Activated T-cell treated with anti-CD3 and anti-CD28 coated beads, Interleukin-2, amount 50 U/mL, for 4 hours (primary cell): ENCODE measurements around the gene BMF. TPM values are rescaled to one million over a fixed set of nuclear protein-coding genes. Genes with fewer than 3 reads are reported as not detected.

Experiments
- ATAC-seq, 2 donors: fragments of 200-7000 bp; cut with Tn5 transposase; one replicate each; pipeline ENCODE4 v1.10.0; 2021
- DNase-seq: peaks from one replicate; pipeline ENCODE4 v3.0.0-alpha.2; 2020
- H3K27me3 Mint-ChIP-seq: one replicate; pipeline ENCODE4 v1.8.0; 2021; ENCODE audit warnings: low read depth, mixed read lengths
- H3K36me3 Mint-ChIP-seq: one replicate; pipeline ENCODE4 v1.8.0; 2022; ENCODE audit warnings: mixed read lengths; ENCODE audit not compliant: insufficient read depth
- H3K4me1 Mint-ChIP-seq: one replicate; pipeline ENCODE4 v1.8.0; 2021; ENCODE audit warnings: low read depth, mixed read lengths
- H3K4me3 Mint-ChIP-seq: one replicate; pipeline ENCODE4 v1.8.0; 2021; ENCODE audit warnings: mild to moderate bottlenecking, moderate library complexity, mixed read lengths
- H3K9me3 Mint-ChIP-seq: one replicate; pipeline ENCODE4 v1.8.0; 2021; ENCODE audit warnings: mixed read lengths
- total RNA-seq, 3 donors: library from RNA; stranded (reverse); gene quantifications; one replicate each; pipeline ENCODE4 v1.2.1, GENCODE V29; 2021

BMF gene
- total RNA-seq, 3 donors from 2014 or later, result 3.1 to 7.1 (median 6.6) TPM

DNA sequence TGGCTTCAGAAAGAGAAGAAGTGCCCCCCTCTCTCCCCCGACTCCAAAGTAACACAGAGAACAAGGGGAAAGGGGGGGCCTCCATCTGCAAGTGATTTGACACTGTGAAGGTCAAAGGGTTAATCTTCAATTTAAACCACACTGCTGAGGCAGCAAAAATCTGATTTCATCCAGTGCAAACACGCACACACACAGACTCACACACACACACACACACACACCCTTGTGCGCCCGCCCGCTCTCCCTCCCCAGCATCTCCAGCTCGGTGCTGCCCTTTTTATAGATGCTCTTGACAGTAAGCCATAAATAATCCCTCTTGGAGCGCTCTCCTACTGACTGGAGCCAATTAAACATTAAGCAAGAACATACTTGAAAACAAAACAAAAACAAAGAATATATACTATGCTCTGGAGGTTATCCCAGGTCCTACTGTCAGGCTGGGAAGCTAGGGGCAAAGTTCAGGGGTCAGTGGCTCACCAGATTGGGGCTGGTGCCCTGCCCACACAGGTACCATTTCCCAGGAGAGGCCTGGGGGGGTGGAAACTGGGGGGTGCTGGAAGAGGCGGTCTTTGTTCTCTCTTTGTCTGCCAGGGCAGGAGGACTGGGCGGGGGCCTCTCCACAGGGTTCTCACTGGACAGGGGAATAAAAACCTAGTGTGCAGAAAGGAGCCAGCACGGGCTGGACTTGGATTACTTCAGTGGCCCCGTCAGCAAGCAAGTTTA is 16.3 kb downstream of the BMF start:
- no peak for DNase-seq
- no peaks in the 10 kb centered on the region for H3K27me3 Mint-ChIP-seq
- no peaks in the 10 kb centered on the region for H3K9me3 Mint-ChIP-seq
- H3K4me1 Mint-ChIP-seq, result peaks cover 22% of the 10 kb centered on the region
- no peak for ATAC-seq
- peaks cover 3% of the 10 kb centered on the region for H3K36me3 Mint-ChIP-seq
- no peak overlapping the region for H3K4me3 Mint-ChIP-seq

DNA sequence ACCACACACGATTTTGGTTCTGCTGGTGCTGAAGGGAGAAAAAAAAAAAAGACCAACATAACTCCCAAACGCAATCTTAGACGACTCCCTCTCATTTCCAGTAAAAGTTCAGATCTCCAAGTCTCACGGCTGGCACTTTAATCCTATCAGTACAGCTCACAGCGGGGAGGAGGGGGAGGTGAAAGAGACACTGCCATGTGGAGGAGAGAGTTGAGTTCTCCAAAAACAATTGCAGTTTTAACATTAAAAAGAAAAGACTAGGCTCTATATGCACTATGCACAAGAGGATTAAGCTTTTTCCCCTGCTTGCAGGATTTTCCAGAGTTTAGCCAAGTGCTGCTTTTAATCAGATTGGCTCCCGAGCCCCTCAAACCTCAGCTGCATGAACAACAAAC is 16.8 kb downstream of the BMF start:
- Mint-ChIP-seq H3K4me3 (no peak overlapping the region), H3K4me1 (peaks cover 18% of the 10 kb centered on the region)

DNA sequence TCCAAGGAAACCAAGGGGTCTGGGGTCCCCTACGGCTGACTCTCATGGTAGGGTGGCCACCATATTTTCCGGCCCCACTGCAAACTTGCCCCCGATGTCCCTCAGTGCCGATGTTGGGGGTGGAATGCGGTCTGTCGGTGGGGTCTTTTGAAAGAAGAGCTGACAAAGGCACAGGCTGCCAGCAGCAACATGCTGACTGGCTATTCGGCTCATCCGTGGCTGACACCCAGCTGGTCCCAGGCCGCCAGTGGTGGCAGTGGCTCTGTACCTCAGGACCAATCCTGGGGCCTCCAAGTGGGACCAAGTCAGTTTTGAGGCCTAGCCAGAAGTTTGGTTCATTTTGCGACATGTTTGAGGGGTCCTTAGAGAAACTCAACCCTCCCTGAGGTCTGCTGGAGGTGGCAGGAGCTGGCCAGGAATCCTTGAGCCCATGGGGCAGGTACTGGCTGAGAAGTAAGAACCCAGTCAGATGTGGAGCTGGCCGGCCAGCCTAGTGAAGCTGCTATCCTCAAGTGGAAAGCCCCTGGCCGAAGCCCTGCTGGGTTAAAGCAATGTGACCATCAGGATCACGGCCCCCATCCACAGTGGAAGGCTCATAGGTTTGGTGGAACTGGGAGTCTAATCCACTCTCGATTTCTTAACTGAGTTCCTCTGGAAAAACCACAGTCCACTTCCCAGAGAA is 17.8 kb downstream of the BMF start:
- Mint-ChIP-seq H3K4me1 (peaks cover 9% of the 10 kb centered on the region), H3K9me3 (no peaks in the 10 kb centered on the region), H3K4me3 (no peak overlapping the region), H3K27me3 (peaks cover 4% of the 10 kb centered on the region), H3K36me3 (peaks cover 3% of the 10 kb centered on the region)
- ATAC-seq, result no peak
- no peak for DNase-seq

More for the DNA sequence above, 16.8 kb downstream of the BMF start:
- Mint-ChIP-seq H3K36me3 (peaks cover 3% of the 10 kb centered on the region), H3K27me3 (peaks cover 3% of the 10 kb centered on the region), H3K9me3 (no peaks in the 10 kb centered on the region)
- ATAC-seq (no peak), DNase-seq (no peak)

- peaks cover 16% of the 10 kb centered on the region for H3K27me3 Mint-ChIP-seq
- peaks cover 3% of the 10 kb centered on the region for H3K36me3 Mint-ChIP-seq
Observed at GRCh38 chr15:40088929-40089755, 19.5 kb downstream of the BMF start.

GRCh38 chr15:40087991-40088928 is 20.4 kb downstream of the BMF start:
- Mint-ChIP-seq H3K36me3 (peaks cover 3% of the 10 kb centered on the region), H3K4me3 (no peak overlapping the region), H3K4me1 (peaks cover 3% of the 10 kb centered on the region), H3K27me3 (peaks cover 23% of the 10 kb centered on the region), H3K9me3 (no peaks in the 10 kb centered on the region)
- DNase-seq (no peak), ATAC-seq (no peak)

More at GRCh38 chr15:40088929-40089755, 19.5 kb downstream of the BMF start:
- Mint-ChIP-seq H3K4me3 (no peak overlapping the region), H3K4me1 (peaks cover 4% of the 10 kb centered on the region), H3K9me3 (no peaks in the 10 kb centered on the region)
- ATAC-seq (no peak), DNase-seq (no peak)

DNA sequence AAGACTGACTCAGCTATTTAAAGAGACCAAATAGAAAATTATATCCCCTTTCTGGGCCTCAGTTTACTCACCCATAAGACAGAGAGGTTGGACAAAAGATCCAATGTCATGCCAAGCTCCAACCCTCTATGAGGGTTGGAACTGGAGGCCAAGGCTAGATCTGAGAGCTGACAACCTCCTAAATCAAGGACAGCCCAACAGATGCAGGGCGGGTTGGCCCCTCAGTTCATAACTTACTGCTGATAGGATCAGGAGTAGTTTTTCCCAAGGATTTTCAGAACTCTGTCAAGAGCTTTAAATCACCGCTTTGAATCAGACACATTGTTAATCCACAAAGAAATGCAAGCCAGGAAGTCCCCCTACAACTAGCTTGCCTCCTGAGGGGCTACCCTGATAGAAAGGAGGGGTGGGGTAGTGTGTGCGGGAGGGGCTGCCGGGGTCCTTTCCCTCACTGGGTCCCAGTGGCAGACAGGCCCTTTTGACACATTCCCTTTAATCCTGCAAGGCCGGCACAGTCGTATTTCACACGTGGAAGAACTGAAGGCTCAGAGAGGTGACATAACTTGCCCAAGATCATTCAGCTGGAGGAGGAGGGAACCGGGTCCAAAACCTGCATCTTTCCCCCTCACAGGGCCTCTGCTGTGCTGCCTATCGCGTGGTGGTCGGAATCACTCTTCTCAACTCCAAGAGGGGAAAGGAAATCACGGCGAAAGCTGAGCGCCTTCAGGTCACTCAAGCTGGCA is 21.4 kb downstream of the BMF start:
- ATAC-seq (no peak), DNase-seq (no peak)
- Mint-ChIP-seq H3K27me3 (peaks cover 29% of the 10 kb centered on the region), H3K4me1 (peaks cover 5% of the 10 kb centered on the region), H3K36me3 (peaks cover 3% of the 10 kb centered on the region), H3K9me3 (no peaks in the 10 kb centered on the region), H3K4me3 (no peak overlapping the region)

- no peak overlapping the region for H3K4me3 Mint-ChIP-seq
- H3K9me3 Mint-ChIP-seq, result no peaks in the 10 kb centered on the region
- H3K36me3 Mint-ChIP-seq, result peaks cover 1% of the 10 kb centered on the region
- peak in 1 of 2 donors; percentile 44 for ATAC-seq
- peaks cover 19% of the 10 kb centered on the region for H3K4me1 Mint-ChIP-seq
- DNase-seq, result no peak
- H3K27me3 Mint-ChIP-seq, result peaks cover 37% of the 10 kb centered on the region
Observed at GRCh38 chr15:40085266-40085665, 23.4 kb downstream of the BMF start.

DNA sequence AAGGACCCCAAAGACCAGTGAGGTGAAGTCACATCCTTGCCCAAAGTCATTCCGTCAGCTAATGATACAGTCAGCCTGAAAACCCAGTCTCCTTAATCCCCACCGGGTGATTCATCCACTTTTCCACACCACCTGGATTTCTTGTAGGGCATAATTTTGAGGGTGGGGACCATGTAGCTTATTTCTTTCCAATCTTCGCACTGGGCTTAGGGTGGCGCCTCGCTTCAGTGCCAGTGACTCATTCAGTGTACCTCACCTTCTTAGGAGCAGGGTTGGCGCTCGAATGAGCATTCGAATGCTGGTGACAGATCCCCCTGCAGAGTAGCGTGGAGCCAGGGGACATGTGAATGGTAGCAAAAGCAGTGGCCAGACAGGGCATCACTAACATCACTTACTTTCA is 24.0 kb downstream of the BMF start:
- peaks cover 37% of the 10 kb centered on the region for H3K27me3 Mint-ChIP-seq
- no peaks in the 10 kb centered on the region for H3K9me3 Mint-ChIP-seq
- DNase-seq (no peak), ATAC-seq (no peak)
- no peaks in the 10 kb centered on the region for H3K36me3 Mint-ChIP-seq
- H3K4me3 Mint-ChIP-seq, result no peak overlapping the region
- peaks cover 19% of the 10 kb centered on the region for H3K4me1 Mint-ChIP-seq

DNA sequence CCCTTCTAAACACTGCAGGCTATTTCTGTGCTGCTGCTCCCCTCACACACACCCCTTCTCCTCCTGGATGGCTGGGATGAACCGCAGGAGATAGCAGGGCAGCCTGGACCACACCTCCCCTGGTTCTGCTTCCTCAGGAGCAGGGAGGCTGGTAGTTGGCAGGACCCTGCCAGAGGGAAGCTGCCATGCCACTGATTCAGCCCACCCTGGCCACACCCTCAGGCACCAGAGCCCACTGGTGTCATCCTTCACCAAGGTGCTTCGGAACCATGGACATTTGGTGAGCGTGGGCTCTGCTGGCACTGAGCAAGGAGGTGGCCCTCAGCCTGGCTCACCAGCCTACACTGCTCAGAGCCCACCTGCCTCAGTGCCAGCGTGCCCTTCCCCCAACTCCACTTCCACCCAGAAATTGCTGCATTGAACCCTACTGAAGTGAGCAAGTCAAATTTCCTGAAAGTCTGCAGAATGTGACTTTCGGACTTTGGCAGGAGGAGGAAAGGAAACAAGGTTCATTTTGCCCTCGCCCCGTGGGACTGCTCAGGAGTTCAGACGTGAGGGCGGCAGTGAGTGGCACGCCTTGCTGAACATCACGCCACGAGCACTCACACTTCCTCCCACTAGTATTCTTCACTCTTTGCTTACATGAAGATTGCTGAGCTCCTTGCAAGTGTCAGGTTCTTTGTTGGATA is 26.3 kb downstream of the BMF start:
- ATAC-seq (no peak), DNase-seq (no peak)
- no peaks in the 10 kb centered on the region for H3K9me3 Mint-ChIP-seq
- H3K27me3 Mint-ChIP-seq, result peaks cover 37% of the 10 kb centered on the region
- peaks cover 19% of the 10 kb centered on the region for H3K4me1 Mint-ChIP-seq
- H3K36me3 Mint-ChIP-seq, result no peaks in the 10 kb centered on the region
- no peak overlapping the region for H3K4me3 Mint-ChIP-seq

DNA sequence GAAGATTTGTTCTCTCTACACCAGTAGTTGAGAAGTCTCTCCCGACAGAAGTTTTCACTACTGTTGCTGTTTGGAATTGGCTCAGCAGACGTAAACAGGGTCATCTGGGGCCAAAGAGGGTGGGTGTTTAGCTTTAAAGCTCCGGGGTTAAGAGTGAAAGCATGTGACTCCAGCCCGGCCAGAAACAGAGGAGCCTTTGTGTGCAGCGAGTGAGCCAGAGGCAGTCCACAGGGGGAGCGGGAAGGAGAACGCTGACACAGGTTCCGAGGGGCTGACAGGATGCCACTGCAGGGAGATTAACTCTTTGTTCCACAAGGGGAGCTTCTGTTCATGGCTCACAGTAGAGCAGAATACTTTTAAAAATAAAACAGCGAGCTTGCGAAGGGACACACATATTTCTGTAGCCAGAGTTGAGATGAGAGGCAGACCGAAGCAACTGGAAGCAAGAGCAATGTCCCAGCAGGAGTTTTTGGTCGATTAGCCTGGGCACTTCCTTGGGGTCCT is 26.9 kb downstream of the BMF start:
- H3K4me1 Mint-ChIP-seq, result peaks cover 19% of the 10 kb centered on the region
- DNase-seq (no peak), ATAC-seq (peak; percentile 26 to 59)
- no peaks in the 10 kb centered on the region for H3K9me3 Mint-ChIP-seq
- H3K27me3 Mint-ChIP-seq, result peaks cover 33% of the 10 kb centered on the region
- H3K4me3 Mint-ChIP-seq, result peak overlapping the region; percentile 2
- H3K36me3 Mint-ChIP-seq, result no peaks in the 10 kb centered on the region

DNA sequence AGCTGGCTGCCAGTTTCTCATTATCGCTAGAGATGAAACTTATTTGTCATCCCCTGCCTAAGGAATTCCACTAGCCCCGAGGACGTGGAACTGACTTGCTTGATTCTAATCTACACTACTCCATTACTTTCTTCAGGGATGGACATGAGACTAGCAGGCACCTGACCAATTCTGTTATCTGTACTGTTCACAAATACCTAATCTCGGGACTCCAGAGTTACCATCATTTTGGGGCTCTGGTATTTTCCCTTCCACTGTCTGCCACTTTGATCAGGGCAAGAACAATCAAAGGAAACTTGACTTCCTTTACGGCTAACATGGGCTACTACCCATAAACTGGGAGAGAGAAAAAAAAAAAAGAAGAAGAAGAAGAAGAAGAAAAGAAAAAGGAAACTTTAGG is 27.8 kb downstream of the BMF start:
- DNase-seq (no peak), ATAC-seq (no peak)
- peaks cover 19% of the 10 kb centered on the region for H3K4me1 Mint-ChIP-seq
- H3K4me3 Mint-ChIP-seq, result no peak overlapping the region
- H3K27me3 Mint-ChIP-seq, result peaks cover 33% of the 10 kb centered on the region
- no peaks in the 10 kb centered on the region for H3K36me3 Mint-ChIP-seq
- H3K9me3 Mint-ChIP-seq, result no peaks in the 10 kb centered on the region

DNA sequence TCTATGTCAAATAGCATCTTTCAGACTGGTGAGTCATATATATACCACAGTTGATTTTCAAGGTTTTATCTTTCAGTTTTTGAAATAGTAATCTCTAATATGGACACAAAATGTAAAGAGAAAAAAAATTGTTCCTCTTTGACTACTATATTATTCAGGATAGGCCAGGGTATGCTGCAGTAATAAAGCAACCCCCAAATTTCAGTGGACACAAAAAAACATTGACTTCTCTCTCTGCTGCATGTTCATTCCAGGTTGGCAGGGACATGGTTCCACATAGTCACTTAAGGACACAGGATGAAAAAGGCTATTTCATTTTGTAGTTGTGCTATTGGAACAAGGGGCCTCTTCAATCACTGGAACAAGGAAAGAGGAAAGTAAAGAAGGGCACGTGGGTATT is 28.6 kb downstream of the BMF start:
- peak in 1 of 2 donors; percentile 30 for ATAC-seq

More for the DNA sequence above, 28.6 kb downstream of the BMF start:
- Mint-ChIP-seq H3K9me3 (no peaks in the 10 kb centered on the region), H3K36me3 (no peaks in the 10 kb centered on the region), H3K4me3 (no peak overlapping the region), H3K27me3 (peaks cover 29% of the 10 kb centered on the region), H3K4me1 (peaks cover 19% of the 10 kb centered on the region)
- DNase-seq, result no peak
